DND-41 (cell line): ENCODE data around the gene PCDHA10.

Experiments used
- ATAC-seq: fragments of 200-7000 bp; cut with Tn5 transposase; 3 replicates; pipeline ENCODE4 v1.9.1; 2021; ENCODE audit warnings: low read depth; ENCODE audit not compliant: insufficient read depth
- DNase-seq: peaks from one replicate; pipeline ENCODE4 v3.0.0-alpha.2; 2020
- H2AFZ ChIP-seq: 2 replicates; pipeline ENCODE4 v1.6.0; 2012; ENCODE audit warnings: low read depth, low read length
- H3K27ac ChIP-seq: 2 replicates; pipeline ENCODE4 v1.5.1; 2012; ENCODE audit warnings: low read length, inconsistent platforms
- H3K27me3 ChIP-seq: fragments of 200-600 bp; sonication (generic); 2 replicates; pipeline ENCODE4 v1.6.0; 2012; ENCODE audit warnings: low read length, mild to moderate bottlenecking, inconsistent platforms; ENCODE audit not compliant: insufficient read depth, poor library complexity
- H3K36me3 ChIP-seq: 2 replicates; pipeline ENCODE4 v1.5.1; 2012; ENCODE audit warnings: low read length, inconsistent platforms; ENCODE audit not compliant: insufficient read depth
- H3K4me1 ChIP-seq: 2 replicates; pipeline ENCODE4 v1.5.1; 2012; ENCODE audit warnings: mild to moderate bottlenecking, low read length; ENCODE audit not compliant: insufficient read depth
- H3K4me2 ChIP-seq: 2 replicates; pipeline ENCODE4 v1.6.0; 2012; ENCODE audit warnings: mild to moderate bottlenecking, moderate library complexity, low read length, inconsistent platforms; ENCODE audit not compliant: insufficient read depth
- H3K4me3 ChIP-seq, 2 experiments: fragments of 200-600 bp in 1 of 2; shearing (Covaris generic) in 1 of 2; 2 replicates each; pipeline ENCODE4 v1.5.1; 2012 to 2016; ENCODE audit warnings: inconsistent platforms in 2 of 2, low read length in 2 of 2, mild to moderate bottlenecking in 2 of 2, low read depth in 1 of 2, moderate library complexity in 1 of 2
- H3K79me2 ChIP-seq: 2 replicates; pipeline ENCODE4 v1.6.0; 2012; ENCODE audit warnings: low read length, inconsistent platforms; ENCODE audit not compliant: insufficient read depth
- H3K9ac ChIP-seq: 2 replicates; pipeline ENCODE4 v1.6.0; 2012; ENCODE audit warnings: low read depth, mild to moderate bottlenecking, inconsistent platforms, low read length, moderate library complexity
- H3K9me3 ChIP-seq: 2 replicates; pipeline ENCODE4 v1.5.1; 2012; ENCODE audit warnings: low read length, moderate library complexity, mild to moderate bottlenecking, inconsistent platforms; ENCODE audit not compliant: insufficient read depth, severe bottlenecking
- H4K20me1 ChIP-seq: 2 replicates; pipeline ENCODE4 v1.6.0; 2012; ENCODE audit warnings: low read length; ENCODE audit not compliant: insufficient read depth
- CTCF ChIP-seq: IDR thresholded peaks from 2 replicates; pipeline ENCODE4 v1.5.1; 2012; ENCODE audit warnings: borderline replicate concordance, low read length, moderate library complexity, mild to moderate bottlenecking; ENCODE audit not compliant: poor library complexity, severe bottlenecking; ENCODE audit errors: extremely low read depth
- EZH2 ChIP-seq: IDR thresholded peaks from 3 replicates; pipeline ENCODE4 v1.6.1; 2012; ENCODE audit warnings: borderline replicate concordance, low read depth, mild to moderate bottlenecking, moderate library complexity, low read length, inconsistent platforms; ENCODE audit not compliant: severe bottlenecking

PCDHA10 gene

DNA sequence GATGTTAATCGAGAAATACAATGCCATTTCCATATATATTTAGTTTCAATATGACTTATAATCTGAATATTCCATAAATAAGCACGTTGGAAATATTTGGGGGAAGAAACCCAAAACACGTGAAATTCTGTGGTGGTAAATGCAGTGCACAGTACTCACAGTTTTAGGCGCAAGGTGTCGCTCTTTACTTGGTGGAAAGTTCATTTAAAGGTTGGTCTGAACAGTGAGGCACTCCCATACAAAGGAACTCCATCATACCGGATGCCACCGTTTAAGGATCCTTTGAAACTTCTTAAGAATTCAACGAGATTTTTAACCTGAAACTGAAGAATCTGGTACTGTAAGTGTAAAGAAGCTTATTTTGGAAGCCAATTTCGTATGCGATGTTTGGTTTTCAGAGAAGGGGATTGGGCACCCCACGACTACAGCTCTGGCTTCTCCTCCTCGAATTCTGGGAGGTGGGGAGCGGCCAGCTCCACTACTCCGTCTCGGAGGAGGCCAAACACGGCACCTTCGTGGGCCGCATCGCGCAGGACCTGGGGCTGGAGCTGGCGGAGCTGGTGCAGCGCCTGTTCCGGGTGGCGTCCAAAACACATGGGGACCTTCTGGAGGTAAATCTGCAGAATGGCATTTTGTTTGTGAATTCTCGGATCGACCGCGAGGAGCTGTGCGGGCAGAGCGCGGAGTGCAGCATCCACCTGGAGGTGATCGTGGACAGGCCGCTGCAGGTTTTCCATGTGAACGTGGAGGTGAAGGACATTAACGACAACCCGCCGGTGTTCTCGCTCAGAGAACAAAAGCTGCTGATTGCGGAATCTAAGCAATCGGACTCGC, 13.2 kb downstream of the PCDHA10 start, which contains the start of gene PCDHA11:
Gene PCDHA11, plus strand, starts transcription at position 237 of the 834 bp plus-strand sequence. Its CDS starts 147 bp downstream, at position 384.
- ATAC-seq, result no peak
- Histone ChIP-seq H3K9me3 (no peaks in the 10 kb centered on the region), H3K4me1 (no peaks in the 10 kb centered on the region), H3K36me3 (no peaks in the 10 kb centered on the region), H3K79me2 (no peaks in the 10 kb centered on the region), H2AFZ (no peak within 1 kb of the TSS), H3K4me2 (no peak within 1 kb of the TSS), H3K4me3 (no peak within 1 kb of the TSS), H3K27me3 (peaks cover 3% of the 10 kb centered on the region), H3K27ac (no peak within 1 kb of the TSS), H4K20me1 (no peaks in the 10 kb centered on the region), H3K9ac (no peak within 1 kb of the TSS)
- DNase-seq, result no peak
- TF ChIP-seq EZH2 (no peak), CTCF (peak; percentile 45)

DNA sequence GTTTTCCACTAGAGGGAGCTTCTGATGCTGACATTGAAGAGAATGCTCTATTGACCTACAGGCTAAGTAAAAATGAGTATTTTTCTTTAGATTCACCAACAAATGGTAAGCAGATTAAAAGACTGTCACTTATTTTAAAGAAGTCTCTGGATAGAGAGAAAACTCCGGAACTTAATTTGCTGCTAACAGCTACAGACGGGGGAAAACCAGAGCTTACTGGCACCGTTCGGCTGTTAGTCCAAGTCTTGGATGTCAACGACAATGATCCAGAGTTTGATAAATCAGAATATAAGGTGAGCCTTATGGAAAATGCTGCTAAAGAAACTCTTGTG, 13.8 kb downstream of the PCDHA10 start:
- no peak overlapping the region for H3K4me3 ChIP-seq

GRCh38 chr5:140870221-140871201, 14.8 kb downstream of the PCDHA10 start:
- Histone ChIP-seq H3K27me3 (peaks cover 3% of the 10 kb centered on the region), H3K9me3 (no peaks in the 10 kb centered on the region), H3K79me2 (no peaks in the 10 kb centered on the region), H3K4me1 (no peaks in the 10 kb centered on the region), H3K9ac (no peak overlapping the region), H3K27ac (no peak overlapping the region), H4K20me1 (no peaks in the 10 kb centered on the region), H2AFZ (no peak overlapping the region), H3K36me3 (no peaks in the 10 kb centered on the region), H3K4me2 (no peak overlapping the region), H3K4me3 (no peak overlapping the region)
- ATAC-seq (no peak), DNase-seq (no peak)
- TF ChIP-seq EZH2, result no peak
- no peak for TF ChIP-seq CTCF

More for the DNA sequence above, 13.8 kb downstream of the PCDHA10 start:
- Histone ChIP-seq H3K4me1 (no peaks in the 10 kb centered on the region), H3K9me3 (no peaks in the 10 kb centered on the region), H2AFZ (no peak overlapping the region), H3K36me3 (no peaks in the 10 kb centered on the region), H4K20me1 (no peaks in the 10 kb centered on the region), H3K27me3 (peaks cover 3% of the 10 kb centered on the region), H3K9ac (no peak overlapping the region), H3K4me2 (no peak overlapping the region), H3K27ac (no peak overlapping the region), H3K79me2 (no peaks in the 10 kb centered on the region)
- no peak for DNase-seq
- TF ChIP-seq CTCF, result no peak
- TF ChIP-seq EZH2, result no peak
- ATAC-seq, result no peak
